Measurements from ENCODE around the gene ZNF143. TPM values are rescaled to one million over a fixed set of nuclear protein-coding genes. Genes with fewer than 3 reads are reported as not detected.
"Not testable (repeated sequence)": the region's sequence is repeated elsewhere in the genome, so short reads cannot be mapped to it uniquely, and the experiment has no call there.

ZNF143 gene
- polyA plus RNA-seq, 1 donor from 2014 or later = 28.9 TPM

DNA sequence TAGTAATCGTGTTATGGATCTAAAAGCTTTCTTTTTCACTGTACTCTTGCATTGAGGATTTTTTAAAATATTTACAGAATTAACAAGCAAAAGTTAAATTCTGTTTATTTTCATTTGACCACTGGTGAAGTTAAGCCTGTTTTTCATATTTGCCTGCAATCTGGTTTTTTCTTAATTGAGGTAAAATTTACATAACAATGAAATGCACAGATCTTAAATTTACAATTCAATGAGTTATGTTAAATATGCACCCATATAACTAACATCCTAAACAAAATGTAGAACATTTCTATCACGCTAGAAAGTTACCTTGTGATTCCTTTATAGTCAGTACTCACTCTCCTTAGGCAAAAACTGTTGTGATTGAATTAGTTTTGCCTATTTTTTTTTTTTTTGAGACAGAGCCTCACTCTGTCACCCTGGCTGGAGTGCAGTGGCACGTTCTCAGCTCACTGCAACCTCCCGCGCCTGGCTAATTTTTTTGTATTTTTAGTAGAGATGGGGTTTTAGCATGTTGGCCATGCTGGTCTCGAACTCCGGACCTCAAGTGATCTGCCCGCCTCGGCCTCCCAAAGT, 58.1 kb downstream of the ZNF143 start:
- Mint-ChIP-seq H3K27ac (no peak overlapping the region), H3K4me1 (peaks cover 0 to 7% (median 2%) of the 10 kb centered on the region in 3 donors), H3K4me3 (no peak overlapping the region), H3K9me3 (no peaks in the 10 kb centered on the region), H3K27me3 (no peaks in the 10 kb centered on the region), H3K36me3 (peaks cover 11% of the 10 kb centered on the region)

DNA sequence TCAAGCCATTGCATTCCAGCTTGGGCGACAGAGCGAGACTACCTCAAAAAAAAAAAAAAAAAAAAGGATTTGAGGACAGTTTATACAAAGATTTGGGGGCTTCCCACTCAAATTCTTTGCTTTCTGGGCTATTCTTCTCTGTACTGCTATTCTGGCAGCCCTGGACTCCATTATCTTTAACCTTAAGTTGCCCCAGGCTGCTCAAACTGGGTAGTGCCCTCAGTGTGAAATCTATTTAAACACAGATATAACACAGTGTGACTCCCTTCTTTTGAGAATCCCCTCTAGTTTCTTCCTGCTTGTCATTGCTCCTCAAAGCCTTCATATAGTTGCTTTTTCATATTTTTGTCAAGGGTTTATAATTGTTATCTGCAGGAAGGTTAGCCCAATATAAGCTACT, 63.2 kb downstream of the ZNF143 start:
- Mint-ChIP-seq H3K4me1 (peaks cover 0 to 2% (median 0%) of the 10 kb centered on the region in 3 donors), H3K9me3 (no peaks in the 10 kb centered on the region), H3K4me3 (no peak overlapping the region), H3K27ac (peak overlapping the region in 1 of 3 donors; percentile 53), H3K27me3 (no peaks in the 10 kb centered on the region), H3K36me3 (peaks cover 12% of the 10 kb centered on the region)

DNA sequence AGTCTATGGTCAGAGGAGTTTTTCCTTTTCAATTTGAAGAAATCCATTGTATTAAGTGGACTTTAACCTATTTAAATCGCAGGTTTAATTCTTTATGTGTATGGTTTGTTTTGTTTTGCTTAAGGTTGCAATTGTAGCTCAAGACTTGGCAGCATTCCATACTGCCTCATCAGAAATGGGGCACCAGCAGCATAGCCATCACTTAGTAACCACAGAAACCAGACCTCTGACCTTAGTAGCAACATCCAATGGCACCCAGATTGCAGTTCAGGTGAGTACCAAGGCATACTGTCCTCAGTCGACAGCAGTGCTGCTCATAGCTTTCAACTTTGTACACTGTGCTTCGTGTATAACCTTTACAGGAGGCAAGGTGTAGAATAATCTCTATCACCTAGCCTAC, 64.3 kb downstream of the ZNF143 start:
- H3K27ac Mint-ChIP-seq = no peak overlapping the region

DNA sequence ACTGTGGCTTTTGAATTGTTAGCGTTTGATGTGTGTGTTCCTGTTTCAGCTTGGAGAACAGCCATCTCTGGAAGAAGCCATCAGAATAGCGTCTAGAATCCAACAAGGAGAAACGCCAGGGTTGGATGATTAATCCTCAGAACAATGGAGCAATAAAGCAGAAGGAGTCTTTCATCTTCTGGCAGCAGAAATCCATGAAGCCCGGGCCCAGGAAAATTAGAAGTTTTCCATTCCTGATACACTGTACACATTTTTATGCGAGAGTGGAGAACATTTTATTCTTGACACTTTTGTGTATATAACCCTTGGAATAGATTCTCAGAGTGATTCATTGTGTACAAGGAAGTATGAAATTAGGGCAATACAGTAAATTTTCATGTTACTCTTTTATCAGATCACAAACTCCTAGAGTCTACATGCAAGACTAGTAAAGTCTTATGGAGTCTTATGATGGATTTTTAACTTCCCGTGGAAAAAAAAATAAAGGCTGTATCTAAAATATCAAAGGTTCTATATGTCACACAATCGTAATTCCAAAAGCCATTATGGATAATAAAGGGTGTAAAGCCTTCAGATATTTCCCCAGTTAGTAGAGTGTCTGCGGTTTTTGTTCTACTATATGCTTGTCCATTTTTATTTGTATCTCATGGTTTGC, 66.8 kb downstream of the ZNF143 start:
- H3K27ac Mint-ChIP-seq = no peak overlapping the region
- H3K4me3 Mint-ChIP-seq = no peak overlapping the region
- no peaks in the 10 kb centered on the region for H3K27me3 Mint-ChIP-seq
- H3K36me3 Mint-ChIP-seq = peaks cover 10% of the 10 kb centered on the region
- H3K4me1 Mint-ChIP-seq = peaks cover 0 to 2% (median 0%) of the 10 kb centered on the region in 3 donors
- H3K9me3 Mint-ChIP-seq = no peaks in the 10 kb centered on the region

More for the DNA sequence above, 64.3 kb downstream of the ZNF143 start:
- H3K4me1 Mint-ChIP-seq = peaks cover 0 to 2% (median 0%) of the 10 kb centered on the region in 3 donors
- no peak overlapping the region for H3K4me3 Mint-ChIP-seq
- H3K9me3 Mint-ChIP-seq = no peaks in the 10 kb centered on the region
- H3K27me3 Mint-ChIP-seq = no peaks in the 10 kb centered on the region
- H3K36me3 Mint-ChIP-seq = peaks cover 12% of the 10 kb centered on the region

DNA sequence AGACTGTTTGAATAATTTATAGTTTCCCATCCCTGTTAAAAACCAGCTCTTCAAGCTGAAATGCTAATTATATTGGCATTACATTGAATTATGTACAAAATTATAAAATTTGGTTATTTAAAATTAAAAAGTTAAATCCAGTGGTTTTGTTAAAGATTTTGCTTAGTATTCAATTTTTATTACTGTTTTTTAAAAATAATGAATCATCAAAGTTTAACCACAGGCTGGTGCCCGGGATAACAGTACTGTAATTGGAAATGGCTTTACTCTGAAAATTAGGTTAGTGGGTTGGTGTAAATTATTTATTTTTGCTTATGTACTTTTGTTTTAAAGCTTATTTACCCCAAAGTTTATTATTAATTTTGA, 67.3 kb downstream of the ZNF143 start:
- H3K36me3 Mint-ChIP-seq = peaks cover 10% of the 10 kb centered on the region
- H3K27me3 Mint-ChIP-seq = no peaks in the 10 kb centered on the region

DNA sequence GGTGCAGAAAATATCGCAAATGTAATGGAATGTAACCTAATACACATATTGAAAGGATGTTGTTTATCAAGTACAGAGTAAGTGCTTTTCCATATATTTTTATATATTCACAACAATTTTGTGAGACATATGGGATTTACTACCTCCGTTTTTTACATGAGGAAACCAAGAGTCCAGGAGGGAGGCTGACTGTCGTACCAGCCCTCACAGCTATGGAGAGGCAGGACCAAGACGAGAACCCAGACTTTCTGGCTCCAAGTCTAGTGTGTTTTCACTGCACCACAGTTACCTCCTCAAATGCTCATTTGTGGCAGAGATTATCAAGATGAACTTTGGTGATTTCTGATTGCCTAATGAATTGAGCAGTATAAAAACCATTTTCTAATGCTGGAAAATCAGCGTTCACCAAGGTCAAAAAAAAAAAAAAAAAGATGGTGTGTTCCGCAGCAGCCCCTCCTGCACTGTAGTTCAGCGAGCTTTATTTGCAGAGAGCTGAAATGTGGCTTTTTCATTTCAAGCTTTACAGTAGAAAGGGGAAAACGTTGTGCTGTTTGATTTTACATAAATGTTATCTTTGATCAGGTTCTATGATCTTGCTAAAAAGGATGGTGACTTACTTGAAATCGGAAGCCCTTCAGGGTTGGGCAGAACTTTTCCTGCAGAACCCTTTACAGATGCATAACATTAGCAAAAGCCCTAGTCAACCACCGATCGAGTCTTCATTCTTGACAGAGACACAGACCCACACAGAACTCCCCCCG, 67.9 kb downstream of the ZNF143 start:
- Mint-ChIP-seq H3K4me1 (peaks cover 0 to 2% (median 0%) of the 10 kb centered on the region in 3 donors), H3K9me3 (no peaks in the 10 kb centered on the region), H3K4me3 (no peak overlapping the region), H3K36me3 (peaks cover 10% of the 10 kb centered on the region), H3K27me3 (no peaks in the 10 kb centered on the region), H3K27ac (no peak overlapping the region)

More for the DNA sequence above, 67.3 kb downstream of the ZNF143 start:
- H3K4me3 Mint-ChIP-seq = no peak overlapping the region
- no peaks in the 10 kb centered on the region for H3K9me3 Mint-ChIP-seq
- H3K4me1 Mint-ChIP-seq = peaks cover 0 to 2% (median 0%) of the 10 kb centered on the region in 3 donors
- no peak overlapping the region for H3K27ac Mint-ChIP-seq

DNA sequence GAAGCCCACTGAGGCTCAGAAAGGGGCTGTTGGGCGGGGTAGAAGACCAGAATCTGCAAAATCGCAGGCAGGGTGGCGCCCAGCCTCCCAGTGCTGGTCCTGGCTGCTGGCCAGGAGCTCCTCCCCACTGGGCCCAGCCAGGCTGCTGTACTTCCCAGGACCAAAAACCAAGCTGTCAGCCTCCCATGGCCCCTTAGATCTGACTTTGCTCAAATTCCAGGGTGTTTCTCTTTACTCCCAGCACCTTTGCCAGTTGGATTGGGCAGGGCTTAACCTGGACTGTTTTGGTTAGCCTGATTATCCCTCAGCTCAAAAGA, 68.5 kb downstream of the ZNF143 start:
- no peaks in the 10 kb centered on the region for H3K27me3 Mint-ChIP-seq
- peaks cover 10% of the 10 kb centered on the region for H3K36me3 Mint-ChIP-seq
- no peaks in the 10 kb centered on the region for H3K4me1 Mint-ChIP-seq
- no peak overlapping the region for H3K4me3 Mint-ChIP-seq
- H3K27ac Mint-ChIP-seq = no peak overlapping the region
- H3K9me3 Mint-ChIP-seq = no peaks in the 10 kb centered on the region

DNA sequence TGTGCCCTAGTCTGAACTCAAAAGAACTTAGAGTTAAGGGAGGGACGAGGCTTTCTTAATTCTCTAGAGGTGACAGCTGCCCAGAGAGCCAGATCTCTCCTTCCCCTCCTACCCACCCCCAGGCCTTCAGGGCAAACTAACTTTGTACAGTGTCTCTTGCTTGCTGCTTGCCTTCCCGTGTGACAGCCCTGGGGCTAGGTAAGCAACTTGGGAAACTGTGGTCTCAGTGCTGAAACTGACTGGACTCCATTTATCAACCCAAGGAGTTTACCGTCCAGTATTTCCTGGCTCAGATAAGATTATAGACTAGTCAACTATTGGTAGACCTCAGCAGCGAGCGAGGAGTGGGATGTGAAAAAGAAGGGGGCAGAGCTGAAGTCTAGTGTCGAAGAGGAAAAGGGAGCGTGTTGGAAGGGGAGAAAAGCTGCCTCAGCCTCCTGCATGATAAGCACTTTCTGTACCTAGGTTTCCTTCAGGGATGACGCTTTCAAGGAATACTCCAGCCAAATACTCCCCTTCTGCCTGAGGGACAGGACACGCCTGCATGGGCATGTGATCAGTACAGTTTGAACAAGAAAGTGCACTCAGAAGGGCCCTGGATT, 69.3 kb downstream of the ZNF143 start:
- no peak overlapping the region for H3K4me3 Mint-ChIP-seq

DNA sequence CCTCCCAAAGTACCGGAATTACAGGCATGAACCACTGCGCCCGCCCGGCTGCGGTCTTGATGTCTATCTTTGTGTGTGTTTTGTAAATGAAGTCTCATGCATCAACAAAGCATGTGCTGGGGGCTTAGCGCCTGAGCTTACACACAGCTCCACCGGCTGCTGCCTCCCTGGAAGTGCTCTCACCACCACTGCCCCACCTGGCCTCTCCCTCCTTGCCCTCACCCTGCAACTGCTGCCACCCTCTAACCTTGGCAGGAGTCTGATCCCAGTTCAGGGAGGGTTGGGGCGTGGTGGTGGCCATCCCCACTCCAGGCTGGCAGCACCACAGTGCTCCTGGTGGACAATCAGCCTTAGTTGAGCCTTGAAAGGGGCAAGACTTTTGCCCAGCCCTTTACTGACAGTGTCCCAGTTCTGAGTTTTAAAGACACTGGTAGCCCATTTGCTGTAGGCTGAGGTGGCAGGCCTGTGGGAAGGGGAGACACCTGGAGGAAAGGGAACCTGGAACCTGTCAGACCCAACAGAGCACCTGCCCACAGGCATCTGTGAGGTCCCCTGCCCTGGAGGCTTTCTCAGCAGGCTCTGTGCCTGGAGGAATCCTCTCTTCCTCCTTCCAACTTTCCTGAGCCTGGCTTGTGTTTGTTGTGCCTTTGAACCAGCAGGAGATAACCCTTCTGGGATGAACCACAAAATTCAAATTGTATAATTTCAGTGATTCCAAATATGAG, 70.3 kb downstream of the ZNF143 start:
- no peaks in the 10 kb centered on the region for H3K27me3 Mint-ChIP-seq
- no peaks in the 10 kb centered on the region for H3K9me3 Mint-ChIP-seq
- H3K4me3 Mint-ChIP-seq = no peak overlapping the region
- peaks cover 10% of the 10 kb centered on the region for H3K36me3 Mint-ChIP-seq
- no peak overlapping the region for H3K27ac Mint-ChIP-seq
- H3K4me1 Mint-ChIP-seq = peaks cover 0 to 2% (median 0%) of the 10 kb centered on the region in 3 donors

More for the DNA sequence above, 69.3 kb downstream of the ZNF143 start:
- Mint-ChIP-seq H3K27ac (no peak overlapping the region), H3K36me3 (peaks cover 10% of the 10 kb centered on the region), H3K4me1 (peaks cover 0 to under 1% (median 0%) of the 10 kb centered on the region in 3 donors), H3K27me3 (no peaks in the 10 kb centered on the region), H3K9me3 (no peaks in the 10 kb centered on the region)

DNA sequence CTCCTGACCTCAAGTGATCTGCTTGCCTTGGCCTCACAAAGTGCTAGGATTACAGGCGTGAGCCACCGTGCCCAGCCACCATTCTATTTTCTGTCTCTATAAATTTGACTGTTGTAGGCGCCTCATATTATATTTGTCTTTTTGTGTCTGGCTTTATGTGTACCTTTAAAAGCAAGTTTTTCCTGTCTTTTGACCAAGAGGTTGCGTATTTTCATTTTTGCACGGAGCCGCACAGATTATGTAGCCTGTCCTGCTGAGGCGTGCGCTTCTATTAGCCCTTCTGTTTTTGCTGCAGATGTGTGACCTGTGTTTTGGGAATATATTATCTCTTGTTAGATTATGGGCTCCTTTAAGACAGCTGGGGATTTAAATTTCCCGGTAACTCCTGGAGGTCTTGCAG, 72.2 kb downstream of the ZNF143 start:
- H3K36me3 Mint-ChIP-seq = no peaks in the 10 kb centered on the region
- no peak overlapping the region for H3K27ac Mint-ChIP-seq

DNA sequence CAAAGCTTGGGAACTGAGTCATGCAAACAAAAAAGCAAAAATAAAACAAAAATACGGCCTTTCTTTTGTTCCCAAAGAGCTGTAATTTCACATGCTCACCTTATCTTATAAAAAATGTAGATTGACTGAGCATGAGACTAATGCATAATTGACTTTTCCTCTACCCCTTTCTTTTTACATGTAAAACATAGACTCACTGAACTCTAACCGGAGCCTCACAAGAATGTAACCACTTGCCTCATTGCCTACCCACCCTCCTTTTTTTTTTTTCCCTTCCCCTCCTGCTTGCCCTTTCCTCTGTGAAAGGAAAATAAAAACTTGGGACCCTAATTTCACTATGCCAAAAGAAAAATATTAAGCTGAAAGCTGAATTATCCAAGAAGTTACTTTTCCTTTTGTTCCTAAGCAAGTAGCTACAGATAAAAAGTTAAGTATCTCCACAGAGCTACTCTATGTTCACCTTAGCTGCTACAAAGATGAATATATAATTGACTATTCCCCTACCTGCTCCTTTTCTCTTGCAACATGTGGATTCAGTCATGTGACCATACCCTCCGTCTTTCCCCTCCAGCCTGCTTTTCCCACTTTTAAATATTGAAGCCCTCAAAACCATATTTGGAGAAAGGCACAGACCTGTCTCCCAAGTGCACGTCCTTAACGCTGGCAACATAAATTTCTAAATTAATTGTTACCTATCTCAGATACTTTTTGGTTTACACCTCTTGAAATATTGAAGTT, 73.1 kb downstream of the ZNF143 start:
- Mint-ChIP-seq H3K27ac (peak overlapping the region in 1 of 3 donors; percentile 42), H3K27me3 (no peaks in the 10 kb centered on the region), H3K9me3 (no peaks in the 10 kb centered on the region), H3K36me3 (no peaks in the 10 kb centered on the region), H3K4me3 (no peak overlapping the region), H3K4me1 (peaks cover 0 to 2% (median 0%) of the 10 kb centered on the region in 3 donors)

More for the DNA sequence above, 72.2 kb downstream of the ZNF143 start:
- H3K27me3 Mint-ChIP-seq = no peaks in the 10 kb centered on the region
- H3K4me3 Mint-ChIP-seq = no peak overlapping the region
- H3K9me3 Mint-ChIP-seq = no peaks in the 10 kb centered on the region
- peaks cover 0 to 2% (median 0%) of the 10 kb centered on the region in 3 donors for H3K4me1 Mint-ChIP-seq

DNA sequence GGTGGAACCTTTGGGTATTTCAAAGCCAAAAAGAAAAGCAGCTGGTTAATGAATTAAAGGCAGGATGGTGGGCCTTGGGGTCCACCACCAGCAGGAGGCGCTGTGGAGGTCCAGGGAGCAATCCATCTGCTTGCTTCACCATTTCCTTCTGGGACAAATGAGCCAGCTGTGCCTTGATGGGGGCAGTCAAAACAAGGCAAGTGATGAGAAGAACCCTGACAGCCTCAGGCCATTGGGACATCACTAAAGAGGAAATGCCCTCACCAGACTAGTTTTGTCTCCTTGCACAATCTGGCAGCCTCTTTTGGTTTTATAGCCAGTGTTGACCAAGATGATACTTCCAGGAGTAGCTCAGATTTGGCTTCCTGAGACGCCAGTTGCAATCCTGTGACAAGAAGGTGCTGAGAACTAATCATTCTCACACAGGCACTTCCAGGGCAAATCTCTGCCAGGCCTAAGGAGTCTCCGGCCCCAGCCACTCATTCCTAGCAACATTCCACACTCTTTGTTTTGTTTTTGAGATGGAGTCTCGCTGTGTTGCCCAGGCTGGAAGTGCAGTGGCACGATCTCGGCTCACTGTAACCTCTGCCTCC, 74.5 kb downstream of the ZNF143 start:
- H3K36me3 Mint-ChIP-seq = peaks cover 2% of the 10 kb centered on the region
- no peaks in the 10 kb centered on the region for H3K9me3 Mint-ChIP-seq
- no peaks in the 10 kb centered on the region for H3K27me3 Mint-ChIP-seq
- H3K27ac Mint-ChIP-seq = no peak overlapping the region
- no peak overlapping the region for H3K4me3 Mint-ChIP-seq
- peaks cover 0 to 2% (median 0%) of the 10 kb centered on the region in 3 donors for H3K4me1 Mint-ChIP-seq

DNA sequence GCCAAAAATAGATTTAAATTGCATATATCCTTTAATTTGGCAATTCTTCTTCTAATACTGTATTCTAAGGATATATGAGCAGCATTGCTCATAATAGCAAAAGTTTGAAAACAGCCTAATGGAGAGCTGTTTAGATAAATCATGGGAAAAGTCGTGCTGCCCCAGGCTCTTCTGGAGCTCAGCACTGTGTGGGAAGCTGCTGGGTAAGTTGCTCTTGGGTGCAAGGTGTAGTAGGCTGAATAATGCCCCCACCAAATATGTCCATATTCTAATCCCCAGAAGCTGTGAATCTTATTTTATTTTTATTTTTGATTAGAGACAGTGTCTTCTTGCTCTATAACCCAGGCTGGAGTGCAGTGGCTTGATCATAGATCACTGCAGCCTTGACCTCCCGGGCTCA, 77.7 kb downstream of the ZNF143 start:
- no peaks in the 10 kb centered on the region for H3K9me3 Mint-ChIP-seq
- no peak overlapping the region for H3K4me3 Mint-ChIP-seq
- no peak overlapping the region for H3K27ac Mint-ChIP-seq
- no peaks in the 10 kb centered on the region for H3K27me3 Mint-ChIP-seq
- H3K36me3 Mint-ChIP-seq = peaks cover 2% of the 10 kb centered on the region
- peaks cover 0 to 2% (median 0%) of the 10 kb centered on the region in 3 donors for H3K4me1 Mint-ChIP-seq

DNA sequence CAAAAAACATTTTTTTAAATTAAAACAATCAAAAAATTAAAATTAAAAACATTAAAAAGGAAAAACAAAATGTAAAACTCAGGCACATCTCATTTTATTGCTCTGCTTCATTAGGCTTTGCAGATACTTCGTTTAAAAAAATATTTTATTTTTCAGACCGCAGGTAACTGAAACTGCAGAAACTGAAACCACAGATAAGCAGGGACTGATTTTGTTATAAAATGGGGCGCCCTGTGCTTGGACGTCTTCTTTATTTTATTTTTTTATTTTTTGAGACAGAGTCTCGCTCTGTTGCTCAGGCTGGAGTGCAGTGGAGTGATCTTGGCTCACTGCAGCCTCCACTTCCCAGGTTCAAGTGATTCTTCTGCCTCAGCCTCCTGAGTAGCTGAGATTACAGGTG, 88.4 kb downstream of the ZNF143 start:
- not testable (repeated sequence) for H3K4me1 Mint-ChIP-seq, H3K9me3 Mint-ChIP-seq, H3K27me3 Mint-ChIP-seq, H3K36me3 Mint-ChIP-seq, H3K27ac Mint-ChIP-seq
- peak overlapping the region in 1 of 4 donors; percentile 37 for H3K4me3 Mint-ChIP-seq
